Tibial nerve (tissue), 4 donors: Measurements from ENCODE around the gene ZNF618. TPM values are rescaled to one million over a fixed set of nuclear protein-coding genes. Genes with fewer than 3 reads are reported as not detected.

Source experiments
- DNase-seq, 2 donors: peaks; one replicate each; pipeline ENCODE4 v3.0.0-alpha.2; 2019; ENCODE audit warnings: low spot score in 2 of 2
- H3K27ac ChIP-seq, 4 donors: fragments of 200-600 bp; sonication (generic) in 3 of 4; one replicate each; pipeline ENCODE4 v1.5.1; 2017 to 2019; ENCODE audit warnings: mild to moderate bottlenecking in 1 of 4
- H3K27me3 ChIP-seq, 2 donors: fragments of 200-600 bp; sonication (generic) in 1 of 2; one replicate each; pipeline versions ENCODE4 v1.5.1 to v1.6.0; 2017 to 2019
- H3K36me3 ChIP-seq, 3 donors: fragments of 200-600 bp; sonication (generic); one replicate each; pipeline ENCODE4 v1.5.1; 2018 to 2019
- H3K4me1 ChIP-seq, 4 donors: fragments of 200-600 bp; sonication (generic) in 3 of 4; one replicate each; pipeline ENCODE4 v1.5.1; 2017 to 2019
- H3K4me3 ChIP-seq, 4 donors: fragments of 200-600 bp; sonication (generic) in 3 of 4; one replicate each; pipeline ENCODE4 v1.5.1; 2017 to 2019; ENCODE audit warnings: mild to moderate bottlenecking in 1 of 4, moderate library complexity in 1 of 4
- H3K9me3 ChIP-seq, 4 donors: fragments of 200-600 bp; sonication (generic) in 3 of 4; one replicate each; pipeline ENCODE4 v1.5.1; 2017 to 2019
- EP300 ChIP-seq, 2 donors: sonication (generic); formaldehyde crosslinking; IDR thresholded peaks; one replicate each; pipeline ENCODE4 v1.6.1; 2017; ENCODE audit warnings: antibody characterized with exemption in 2 of 2, mild to moderate bottlenecking in 1 of 2
- POLR2A ChIP-seq, 2 donors: fragments of 450-650 bp; IDR thresholded peaks; one replicate each; pipeline ENCODE4 v1.6.1; 2017; ENCODE audit warnings: antibody characterized with exemption in 2 of 2, mild to moderate bottlenecking in 2 of 2, moderate library complexity in 2 of 2
- WGBS, 2 donors: methylation state at CpG; one replicate each; pipeline ENCODE4 v1.1.5; 2018; 5-methylcytosine and 5-hydroxymethylcytosine counted together
- total RNA-seq, 4 donors: library from RNA; depleted of rRNA; stranded (reverse); fragments of >200 nt; gene quantifications; one replicate each; pipeline ENCODE4 v1.1.0, GENCODE V29; 2016
- TF ChIP-seq, protein P1 (sequence below), 5 experiments: fragments of 200-600 bp in 3 of 5; fragments of 450-650 bp in 2 of 5; sonication (generic) in 3 of 5; IDR thresholded peaks; one replicate each; pipeline ENCODE4 v1.5.1; 2016 to 2019; ENCODE audit warnings: antibody characterized with exemption in 5 of 5, mild to moderate bottlenecking in 3 of 5, moderate library complexity in 2 of 5

ZNF618 gene
- total RNA-seq, 4 donors from 2014 or later: 7.3 to 11.6 (median 9.0) TPM

- no peak overlapping the region for H3K27ac ChIP-seq
- no peak overlapping the region for H3K4me3 ChIP-seq
- TF ChIP-seq, protein P1, sequence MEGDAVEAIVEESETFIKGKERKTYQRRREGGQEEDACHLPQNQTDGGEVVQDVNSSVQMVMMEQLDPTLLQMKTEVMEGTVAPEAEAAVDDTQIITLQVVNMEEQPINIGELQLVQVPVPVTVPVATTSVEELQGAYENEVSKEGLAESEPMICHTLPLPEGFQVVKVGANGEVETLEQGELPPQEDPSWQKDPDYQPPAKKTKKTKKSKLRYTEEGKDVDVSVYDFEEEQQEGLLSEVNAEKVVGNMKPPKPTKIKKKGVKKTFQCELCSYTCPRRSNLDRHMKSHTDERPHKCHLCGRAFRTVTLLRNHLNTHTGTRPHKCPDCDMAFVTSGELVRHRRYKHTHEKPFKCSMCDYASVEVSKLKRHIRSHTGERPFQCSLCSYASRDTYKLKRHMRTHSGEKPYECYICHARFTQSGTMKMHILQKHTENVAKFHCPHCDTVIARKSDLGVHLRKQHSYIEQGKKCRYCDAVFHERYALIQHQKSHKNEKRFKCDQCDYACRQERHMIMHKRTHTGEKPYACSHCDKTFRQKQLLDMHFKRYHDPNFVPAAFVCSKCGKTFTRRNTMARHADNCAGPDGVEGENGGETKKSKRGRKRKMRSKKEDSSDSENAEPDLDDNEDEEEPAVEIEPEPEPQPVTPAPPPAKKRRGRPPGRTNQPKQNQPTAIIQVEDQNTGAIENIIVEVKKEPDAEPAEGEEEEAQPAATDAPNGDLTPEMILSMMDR (IDR thresholded peaks at IDR 0.05): no peak
- TF ChIP-seq EP300 (IDR thresholded peaks at IDR 0.05) (no peak), POLR2A (IDR thresholded peaks at IDR 0.05) (no peak)
- DNase-seq: no peak
- 95 to 97% methylated on average over 4 of the region's 4 CpGs for WGBS, 2 donors
- H3K36me3 ChIP-seq: peaks cover 0 to 79% (median 0%) of the 10 kb centered on the region in 3 donors
- no peaks in the 10 kb centered on the region for H3K4me1 ChIP-seq
- peaks cover 0 to 11% (median 0%) of the 10 kb centered on the region in 4 donors for H3K9me3 ChIP-seq
- no peaks in the 10 kb centered on the region for H3K27me3 ChIP-seq
These were observed 170.2 kb downstream of the ZNF618 start for GRCh38 chr9:114046237-114046755.

DNA sequence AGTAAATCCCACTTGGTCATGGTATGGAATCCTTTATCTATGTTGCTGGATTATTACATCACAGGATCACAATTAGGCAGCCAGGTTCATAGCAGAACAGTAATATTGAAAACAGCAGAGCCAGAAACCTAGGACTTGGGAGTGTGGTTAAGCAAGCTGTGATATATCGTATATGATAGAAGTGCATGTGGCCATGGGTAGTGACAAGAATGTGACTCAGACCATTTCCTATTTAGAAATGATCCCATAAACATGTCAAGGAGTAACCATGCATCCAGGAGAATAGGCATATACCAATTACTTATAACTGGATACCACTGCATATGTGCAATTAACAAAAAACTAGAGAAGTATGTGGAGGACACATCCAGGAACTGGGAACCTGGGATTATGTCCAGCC lies 170.8 kb downstream of the ZNF618 start:
- TF ChIP-seq POLR2A (IDR thresholded peaks at IDR 0.05): no peak
- Histone ChIP-seq H3K9me3 (peaks cover 0 to 11% (median 0%) of the 10 kb centered on the region in 4 donors), H3K27me3 (no peaks in the 10 kb centered on the region), H3K4me3 (no peak overlapping the region), H3K36me3 (peaks cover 0 to 81% (median 0%) of the 10 kb centered on the region in 3 donors), H3K27ac (no peak overlapping the region), H3K4me1 (no peaks in the 10 kb centered on the region)
- DNase-seq: no peak
- 88 to 100% methylated on average over 1 of the region's 1 CpG for WGBS, 2 donors

GRCh38 chr9:114047717-114048116 lies 171.6 kb downstream of the ZNF618 start:
- WGBS, 2 donors: 78 to 91% methylated on average over 3 of the region's 3 CpGs
- no peak for DNase-seq
- no peak overlapping the region for H3K4me3 ChIP-seq
- H3K4me1 ChIP-seq: no peaks in the 10 kb centered on the region
- no peaks in the 10 kb centered on the region for H3K27me3 ChIP-seq
- TF ChIP-seq EP300 (IDR thresholded peaks at IDR 0.05): no peak
- H3K36me3 ChIP-seq: peaks cover 0 to 81% (median 0%) of the 10 kb centered on the region in 3 donors
- peaks cover 0 to 11% (median 0%) of the 10 kb centered on the region in 4 donors for H3K9me3 ChIP-seq
- H3K27ac ChIP-seq: no peak overlapping the region

DNA sequence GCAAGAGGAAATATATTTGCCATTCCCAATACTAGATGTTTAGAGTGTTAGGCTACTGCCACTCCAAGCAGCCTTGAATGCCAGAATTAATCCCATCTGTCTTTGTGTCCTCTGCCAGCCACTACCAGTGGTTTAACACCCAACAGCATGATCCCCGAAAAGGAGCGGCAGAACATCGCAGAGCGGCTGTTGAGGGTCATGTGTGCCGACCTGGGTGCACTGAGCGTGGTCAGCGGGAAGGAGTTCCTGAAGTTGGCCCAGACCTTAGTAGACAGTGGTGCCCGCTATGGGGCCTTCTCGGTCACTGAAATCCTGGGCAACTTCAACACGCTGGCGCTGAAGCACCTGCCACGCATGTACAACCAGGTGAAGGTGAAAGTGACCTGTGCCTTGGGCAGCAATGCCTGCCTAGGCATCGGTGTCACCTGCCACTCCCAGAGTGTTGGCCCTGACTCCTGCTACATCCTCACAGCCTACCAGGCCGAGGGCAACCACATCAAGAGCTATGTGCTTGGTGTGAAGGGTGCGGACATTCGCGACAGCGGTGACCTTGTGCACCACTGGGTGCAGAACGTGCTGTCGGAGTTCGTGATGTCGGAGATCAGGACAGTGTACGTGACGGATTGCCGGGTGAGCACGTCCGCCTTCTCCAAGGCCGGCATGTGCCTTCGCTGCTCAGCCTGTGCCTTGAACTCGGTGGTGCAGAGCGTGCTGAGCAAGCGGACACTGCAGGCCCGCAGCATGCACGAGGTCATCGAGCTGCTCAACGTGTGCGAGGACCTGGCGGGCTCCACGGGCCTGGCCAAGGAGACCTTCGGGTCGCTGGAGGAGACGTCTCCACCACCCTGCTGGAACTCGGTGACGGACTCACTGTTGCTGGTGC lies 172.7 kb downstream of the ZNF618 start:
- no peak for DNase-seq
- WGBS, 2 donors: 96 to 97% methylated on average over 38 to 44 of the region's 44 CpGs
- Histone ChIP-seq H3K36me3 (peaks cover 0 to 81% (median 0%) of the 10 kb centered on the region in 3 donors), H3K9me3 (peaks cover 0 to 5% (median 0%) of the 10 kb centered on the region in 4 donors), H3K27me3 (no peaks in the 10 kb centered on the region), H3K4me1 (no peaks in the 10 kb centered on the region), H3K4me3 (no peak overlapping the region), H3K27ac (no peak overlapping the region)
- TF ChIP-seq, protein P1 (IDR thresholded peaks at IDR 0.05): no peak
- no peak for TF ChIP-seq EP300 (IDR thresholded peaks at IDR 0.05)
- no peak for TF ChIP-seq POLR2A (IDR thresholded peaks at IDR 0.05)

- no peak overlapping the region for H3K4me3 ChIP-seq
- TF ChIP-seq EP300 (IDR thresholded peaks at IDR 0.05): no peak
- TF ChIP-seq POLR2A (IDR thresholded peaks at IDR 0.05): no peak
- TF ChIP-seq, protein P1 (IDR thresholded peaks at IDR 0.05): no peak
- H3K36me3 ChIP-seq: peaks cover 0 to 77% (median 0%) of the 10 kb centered on the region in 3 donors
- no peaks in the 10 kb centered on the region for H3K9me3 ChIP-seq
- 95 to 96% methylated on average over 26 to 39 of the region's 40 CpGs for WGBS, 2 donors
- no peak for DNase-seq
- H3K4me1 ChIP-seq: no peaks in the 10 kb centered on the region
- no peak overlapping the region for H3K27ac ChIP-seq
- H3K27me3 ChIP-seq: no peaks in the 10 kb centered on the region
These were observed 173.5 kb downstream of the ZNF618 start for GRCh38 chr9:114049441-114050225.
